Glomerular endothelial cell (primary cell): ENCODE data around the gene OR10AD1. TPM values are rescaled to one million over a fixed set of nuclear protein-coding genes. Genes with fewer than 3 reads are reported as not detected.
A peak's percentile ranks its signal among the peaks of the same experiment; 100 is the strongest.
"Not testable (repeated sequence)": the region's sequence is repeated elsewhere in the genome, so short reads cannot be mapped to it uniquely, and the experiment has no call there.

Source experiments
- DNase-seq: peaks from one replicate; pipeline ENCODE4 v3.0.0-alpha.2; 2011; ENCODE audit warnings: low read depth, low spot score; ENCODE audit errors: extremely low read depth
- total RNA-seq: library from RNA; depleted of rRNA; stranded (reverse); fragments of >200 nt; gene quantifications from 2 replicates; pipeline ENCODE4 v1.2.3, GENCODE V29; 2015

OR10AD1 gene
- total RNA-seq, 1 donor from 2014 or later: not detected

GRCh38 chr12:48163150-48163747, 39.8 kb downstream of the OR10AD1 start:
- no peak for DNase-seq

GRCh38 chr12:48160807-48161206, 42.3 kb downstream of the OR10AD1 start:
- no peak for DNase-seq

- no peak for DNase-seq
These were observed 43.0 kb downstream of the OR10AD1 start for GRCh38 chr12:48160046-48160445.

GRCh38 chr12:48157889-48158370, 45.2 kb downstream of the OR10AD1 start:
- DNase-seq: no peak

GRCh38 chr12:48157018-48157888, 45.8 kb downstream of the OR10AD1 start, which contains the start of gene ASB8:
Gene ASB8, minus strand, starts transcription at chr12:48157515. Its CDS starts 4,019 bp downstream, at chr12:48153496.
- DNase-seq: peak; percentile 90

GRCh38 chr12:48156652-48157017, 46.5 kb downstream of the OR10AD1 start:
- DNase-seq: no peak

- not testable (repeated sequence) for DNase-seq
These were observed 47.3 kb downstream of the OR10AD1 start for GRCh38 chr12:48155786-48156185.

Other genes starting within 250 kb of the OR10AD1 start
- gene TMEM106C, start 239.7 kb downstream of the OR10AD1 start, total RNA-seq: 27.9 and 44.5 TPM in 2 replicates
- gene COL2A1, start 198.8 kb downstream of the OR10AD1 start, total RNA-seq: not detected in 2 replicates
- 12.7 and 12.9 TPM in 2 replicates for gene SENP1, start 97.2 kb downstream of the OR10AD1 start, total RNA-seq
- gene PFKM, start 83.9 kb downstream of the OR10AD1 start, total RNA-seq: 46.5 and 53.8 TPM in 2 replicates
- gene ASB8, start 45.8 kb downstream of the OR10AD1 start, total RNA-seq: 18.0 and 22.6 TPM in 2 replicates
- gene CCDC184, start 19.6 kb downstream of the OR10AD1 start, total RNA-seq: 0.41 TPM in 1 of 2 replicates, not detected in the other
- gene ZNF641, start 147.6 kb upstream of the OR10AD1 start, total RNA-seq: 1.3 and 1.9 TPM in 2 replicates